AG10803 (cell line): ENCODE measurements around the gene PLSCR3.

Experiments used
- DNase-seq: peaks from one replicate; pipeline ENCODE4 v3.0.0; 2010; ENCODE audit warnings: low read depth
- H3K4me3 ChIP-seq: 2 replicates; pipeline ENCODE4 v1.5.1; 2011; ENCODE audit warnings: mild to moderate bottlenecking, low read length, control low read depth
- CTCF ChIP-seq: conservative IDR thresholded peaks from 2 replicates; pipeline ENCODE4 v1.5.1; 2011; ENCODE audit warnings: mild to moderate bottlenecking, low read length, control low read depth, inconsistent platforms

PLSCR3 gene

DNA sequence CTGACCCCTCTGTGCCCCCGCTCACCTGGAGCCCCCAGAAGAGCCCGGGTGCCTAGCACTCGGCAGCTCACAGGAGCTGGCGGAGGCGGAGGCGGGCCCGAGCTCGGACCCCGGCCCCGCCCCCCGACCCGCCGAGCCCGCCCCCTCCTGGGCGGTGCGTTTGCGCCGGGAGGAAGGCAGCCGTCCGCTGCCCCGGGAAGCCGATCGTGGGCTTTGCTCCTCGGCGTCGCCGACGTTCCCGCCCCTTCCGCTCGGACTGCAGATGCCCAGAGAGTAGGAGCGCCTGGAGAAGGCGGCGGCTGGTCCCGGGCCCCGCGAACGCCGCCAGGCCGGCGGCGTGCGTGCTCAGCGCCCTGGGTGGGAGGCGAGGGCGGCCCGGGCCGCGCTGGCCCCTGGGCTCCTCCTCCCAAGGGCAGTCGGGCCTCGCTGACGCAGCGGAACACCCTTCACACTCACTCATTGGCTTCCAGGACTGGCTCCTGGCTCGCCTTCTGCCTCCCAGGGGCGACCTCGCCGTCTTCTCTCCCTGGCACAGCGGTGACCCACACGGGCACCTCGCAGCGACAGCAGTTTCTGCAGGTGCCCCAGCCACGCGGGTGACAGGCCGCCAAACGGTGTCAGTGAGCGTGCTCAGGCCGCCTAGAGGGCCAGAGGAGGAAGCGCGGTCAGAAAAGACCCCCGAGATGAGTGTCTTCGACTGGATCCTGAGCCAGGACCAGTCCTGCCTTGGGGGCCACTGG, at the start of gene PLSCR3:
Gene PLSCR3, minus strand, starts transcription at position 74 of the 740 bp plus-strand sequence. CDS start 415 bp downstream, outside the sequence.
- peak within 1 kb of the TSS; percentile 84 for H3K4me3 ChIP-seq
- TF ChIP-seq CTCF: peak; percentile 42
- peak; percentile 82 for DNase-seq

DNA sequence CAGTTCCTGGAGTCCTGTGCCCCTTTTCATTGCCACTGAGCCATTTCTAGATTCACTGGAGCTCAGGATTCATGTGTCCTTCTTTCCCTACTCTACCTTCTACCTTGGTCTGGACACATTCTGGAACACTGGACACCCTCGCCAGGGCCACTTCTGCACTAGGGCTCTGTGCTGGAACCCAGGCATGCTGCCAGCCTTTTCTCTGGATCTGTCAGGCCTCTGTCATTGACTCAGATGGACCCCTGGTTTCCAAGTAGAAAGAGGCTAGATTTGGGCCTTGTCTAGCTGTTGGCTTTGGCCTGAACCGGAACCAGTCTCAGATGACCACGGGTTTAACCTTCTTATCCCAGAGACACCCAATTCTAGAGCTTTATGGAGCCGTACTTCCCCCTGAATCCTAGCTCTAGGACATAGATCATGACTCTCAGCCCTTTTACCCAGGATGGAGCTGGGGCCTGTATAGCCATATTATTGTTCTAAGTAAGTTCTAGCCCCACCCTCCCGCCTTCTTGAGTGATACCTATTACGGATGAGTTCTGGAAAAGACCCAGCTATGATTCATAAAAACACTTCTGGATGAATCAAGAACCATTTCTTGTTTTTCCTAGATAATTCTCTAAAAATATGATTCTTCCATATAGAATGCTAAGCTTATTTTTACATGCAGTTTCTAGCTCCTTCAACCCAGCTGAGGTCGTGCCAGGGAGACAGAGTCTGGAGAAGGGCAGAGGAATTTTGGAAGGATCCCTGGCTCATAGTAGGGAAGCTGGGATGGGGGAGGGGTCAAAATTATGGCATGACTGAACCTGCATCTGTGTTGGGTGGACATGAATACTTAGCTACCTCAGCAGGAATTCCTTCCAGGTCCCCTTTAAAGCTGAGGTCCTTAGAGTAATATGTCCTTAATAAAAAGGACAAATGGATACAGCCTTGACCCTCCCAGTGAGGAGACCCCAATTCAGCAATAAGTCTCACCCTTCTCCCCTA, 49.5 kb upstream of the PLSCR3 start:
- peak; percentile 21 for DNase-seq
- TF ChIP-seq CTCF: no peak
- H3K4me3 ChIP-seq: no peak overlapping the region

GRCh38 chr17:7442142-7442541, 47.8 kb upstream of the PLSCR3 start:
- no peak for TF ChIP-seq CTCF
- no peak overlapping the region for H3K4me3 ChIP-seq
- no peak for DNase-seq

GRCh38 chr17:7441266-7441665, 46.9 kb upstream of the PLSCR3 start:
- H3K4me3 ChIP-seq: no peak overlapping the region
- no peak for TF ChIP-seq CTCF
- no peak for DNase-seq

DNA sequence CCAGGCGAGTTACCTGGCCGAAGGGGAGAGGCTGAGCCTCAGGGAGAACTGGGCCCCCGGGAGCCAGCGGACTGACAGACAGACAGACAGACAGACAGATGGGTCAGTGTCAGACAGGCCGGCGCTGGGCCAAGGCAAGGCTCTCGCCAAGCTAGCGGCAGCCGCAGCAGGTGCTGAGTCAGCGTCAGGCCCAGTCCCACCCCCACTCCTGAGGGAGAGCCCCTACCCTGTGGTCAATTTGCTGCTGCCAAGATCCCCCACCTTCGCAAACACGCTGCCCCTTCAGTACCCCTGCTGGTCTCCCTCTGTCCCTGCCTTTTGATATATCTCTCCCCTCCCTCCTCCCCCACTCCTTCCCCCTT, 46.5 kb upstream of the PLSCR3 start:
- no peak for DNase-seq
- no peak overlapping the region for H3K4me3 ChIP-seq
- TF ChIP-seq CTCF: peak; percentile 8; the same call in 1 of the 2 replicates

DNA sequence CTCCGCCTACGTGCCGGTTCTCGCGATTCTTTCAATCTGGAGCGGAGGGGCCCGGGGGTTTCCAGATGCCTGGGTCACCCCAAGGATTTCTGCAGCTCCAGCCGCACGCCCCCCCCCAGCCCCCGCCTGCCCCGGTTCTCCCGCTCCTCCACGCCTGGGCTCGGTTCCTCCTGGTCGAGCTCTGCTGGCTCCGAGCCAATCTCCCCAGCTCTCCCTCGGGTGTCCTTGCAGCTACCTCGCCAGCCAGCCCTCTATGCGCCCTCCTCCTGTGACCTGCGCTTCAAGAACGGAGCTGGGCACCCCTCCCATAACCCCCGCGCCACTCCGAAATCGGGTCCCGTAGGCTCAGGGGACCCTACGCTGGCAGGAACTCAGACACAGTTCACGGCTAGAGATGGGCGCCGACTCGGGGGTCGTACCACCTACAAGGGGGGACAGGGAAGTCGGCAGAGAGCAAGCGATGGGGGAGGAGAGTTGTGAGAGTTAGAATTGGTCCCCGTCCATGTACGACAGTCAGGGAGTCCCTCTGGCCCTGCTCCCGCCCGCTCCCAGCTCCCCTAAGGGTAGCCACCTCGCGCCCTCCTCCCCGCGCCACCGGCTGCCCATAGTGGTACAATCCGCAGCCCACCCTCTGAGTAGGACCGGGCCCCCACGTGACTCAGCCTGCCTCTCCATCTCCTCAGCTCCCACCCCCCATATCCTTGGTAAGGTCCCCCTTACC, 45.9 kb upstream of the PLSCR3 start:
- peak overlapping the region; percentile 52 for H3K4me3 ChIP-seq
- no peak for DNase-seq
- no peak for TF ChIP-seq CTCF
